Activated CD4-positive, alpha-beta memory T cell treated with anti-CD3 and anti-CD28 coated beads for 36 hours (primary cell): ENCODE measurements around the gene PRR22. TPM values are rescaled to one million over a fixed set of nuclear protein-coding genes. Genes with fewer than 3 reads are reported as not detected.
A peak's percentile ranks its signal among the peaks of the same experiment; 100 is the strongest.
"Not testable (repeated sequence)": the region's sequence is repeated elsewhere in the genome, so short reads cannot be mapped to it uniquely, and the experiment has no call there.

Source experiments
- CTCF ChIA-PET: fragments of 350-600 bp; sonication (Branson Sonifier 250); formaldehyde crosslinking; loops from one replicate; lab custom pipeline; 2021; ENCODE audit warnings: antibody characterized with exemption, inconsistent platforms; lab: Charles Lee
- POLR2A ChIA-PET: fragments of 350-600 bp; sonication (Branson Sonifier 250); formaldehyde crosslinking; loops from one replicate; lab custom pipeline; 2021; ENCODE audit warnings: antibody characterized with exemption; lab: Charles Lee
- DNase-seq: peaks from one replicate; pipeline ENCODE4 v3.0.0-alpha.2; 2020
- H3K27ac Mint-ChIP-seq: one replicate; pipeline ENCODE4 v1.8.0; 2021; ENCODE audit warnings: mixed read lengths
- H3K27me3 Mint-ChIP-seq: one replicate; pipeline ENCODE4 v1.8.0; 2021; ENCODE audit warnings: mixed read lengths
- H3K36me3 Mint-ChIP-seq: one replicate; pipeline ENCODE4 v1.8.0; 2021; ENCODE audit warnings: mixed read lengths
- H3K4me1 Mint-ChIP-seq: one replicate; pipeline ENCODE4 v1.8.0; 2021; ENCODE audit warnings: low read depth, mixed read lengths
- H3K4me3 Mint-ChIP-seq: one replicate; pipeline ENCODE4 v1.8.0; 2021; ENCODE audit warnings: mild to moderate bottlenecking, mixed read lengths
- H3K9me3 Mint-ChIP-seq: one replicate; pipeline ENCODE4 v1.8.0; 2021; ENCODE audit warnings: mixed read lengths
- intact Hi-C: fragments of 100-400 bp; cut with micrococcal nuclease; formaldehyde crosslinking; loops from one replicate; pipeline ENCODE4 v1.15.1; 2023
- total RNA-seq, 2 experiments: library from RNA; stranded (reverse); gene quantifications; one replicate each; pipeline ENCODE4 v1.2.3, GENCODE V29; 2021

Gene PRR22
- total RNA-seq, 2 experiments from 2014 or later, result 2.2 to 2.6 TPM

DNA sequence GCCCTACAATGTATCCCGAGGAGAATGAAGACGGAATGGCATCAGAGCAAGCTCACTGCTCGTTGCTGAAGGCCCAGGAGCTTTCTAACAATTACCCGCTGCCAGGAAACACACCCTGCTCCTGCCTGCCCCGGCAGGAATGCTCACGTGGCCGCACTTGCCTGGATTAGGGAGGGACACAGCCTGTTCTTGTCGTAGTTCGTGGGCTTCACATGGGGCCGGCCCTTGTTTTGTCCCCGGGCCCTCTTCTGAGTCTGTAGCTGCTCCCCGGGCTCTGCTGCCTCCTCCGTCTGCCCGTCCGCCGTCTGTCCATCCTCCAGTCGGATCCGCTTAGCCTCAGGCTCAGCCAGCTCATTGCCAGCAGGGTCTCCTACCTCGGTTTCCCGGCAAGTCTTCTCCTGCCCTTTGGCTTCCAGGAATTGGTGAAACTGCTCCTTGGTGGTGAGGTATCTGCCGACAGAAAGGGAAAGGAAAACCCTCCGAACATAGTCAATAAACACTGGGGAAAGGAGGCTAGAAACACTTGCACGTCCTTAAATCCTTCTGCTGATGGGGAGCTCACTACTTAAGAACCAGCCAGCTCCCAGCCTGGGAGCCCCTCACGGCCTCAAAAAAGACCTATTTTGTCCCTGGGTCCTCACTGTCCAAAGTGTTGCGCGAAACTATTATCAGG is 5.5 kb upstream of the PRR22 start:
- no peak for DNase-seq

DNA sequence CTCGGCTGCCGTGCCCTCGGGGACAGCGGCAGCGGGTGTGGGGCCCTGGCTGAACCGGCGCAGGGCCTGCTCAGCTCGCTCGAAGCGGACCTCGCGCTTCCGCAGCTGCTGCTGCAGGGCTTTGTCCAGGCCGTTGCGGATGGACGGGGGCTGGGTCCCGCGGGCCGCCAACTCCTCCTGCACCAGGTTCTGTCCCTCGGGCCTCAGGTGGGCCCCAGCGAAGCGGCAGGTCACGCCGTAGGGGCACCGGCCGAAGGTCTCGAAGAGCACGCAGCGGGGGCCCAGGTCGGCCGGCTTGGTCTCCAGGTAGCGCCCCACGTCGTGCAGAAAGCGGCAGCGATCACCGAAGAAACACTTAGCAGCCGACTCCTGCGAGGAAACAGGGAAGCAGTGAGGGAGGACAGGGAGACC is 4.8 kb upstream of the PRR22 start:
- ChIA-PET POLR2A (interaction anchor here (1.1 to 2.6 kb wide), 5 partner anchors 14 to 70 kb away, joined by 3 to 12 read pairs (median 3); partner anchors contain the start of genes CATSPERD and LONP1), CTCF (interaction anchor here (7.6 kb wide), 1 partner anchor 14 kb away, joined by 84 read pairs; the partner anchor contains the start of gene NRTN)
- Mint-ChIP-seq H3K4me3 (no peak overlapping the region), H3K27ac (no peak overlapping the region), H3K27me3 (no peaks in the 10 kb centered on the region), H3K4me1 (peaks cover 12% of the 10 kb centered on the region), H3K9me3 (no peaks in the 10 kb centered on the region), H3K36me3 (peaks cover 33% of the 10 kb centered on the region)
- intact Hi-C loops, result no loop called here
- no peak for DNase-seq

More for the DNA sequence above, 5.5 kb upstream of the PRR22 start:
- Mint-ChIP-seq H3K27ac (peak overlapping the region; percentile 100), H3K36me3 (peaks cover 33% of the 10 kb centered on the region), H3K4me1 (peaks cover 12% of the 10 kb centered on the region), H3K9me3 (no peaks in the 10 kb centered on the region), H3K4me3 (peak overlapping the region; percentile 100), H3K27me3 (no peaks in the 10 kb centered on the region)
- intact Hi-C loops, result loop anchor here (1.0 to 10.0 kb wide), 7 partner anchors 70 to 1275 kb away; partner anchors contain the start of genes CATSPERD, DPP9, LONP1 and MICOS13
- CTCF ChIA-PET, result interaction anchor here (0.5 to 7.6 kb wide), 3 partner anchors 14 to 327 kb away, joined by 4 to 84 read pairs (median 4); partner anchors contain the start of genes NRTN and VMAC
- POLR2A ChIA-PET, result interaction anchor here (1.2 to 2.6 kb wide), 6 partner anchors 11 to 113 kb away, joined by 3 to 12 read pairs (median 4); partner anchors contain the start of gene NDUFA11

DNA sequence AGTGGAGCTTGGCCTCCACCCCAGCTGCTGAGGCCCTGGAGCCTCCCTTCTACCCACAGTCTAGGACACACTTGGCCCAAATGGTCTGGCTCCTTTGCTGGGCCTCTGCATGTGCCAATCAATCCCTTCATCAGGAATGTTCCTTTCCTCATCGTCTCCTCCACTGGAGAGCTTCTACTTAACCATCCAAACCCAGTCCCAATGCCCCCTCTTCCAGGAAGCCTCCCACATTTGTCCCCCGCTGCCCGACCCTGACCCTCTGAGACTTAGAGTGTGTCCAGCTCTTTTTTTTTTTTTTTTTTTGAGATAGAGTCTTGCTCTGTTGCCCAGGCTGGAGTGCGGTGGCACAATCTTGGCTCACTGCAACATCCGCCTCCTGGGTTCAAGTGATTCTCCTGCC is 3.9 kb upstream of the PRR22 start:
- intact Hi-C loops, result no loop called here
- Mint-ChIP-seq H3K4me3 (no peak overlapping the region), H3K36me3 (peaks cover 35% of the 10 kb centered on the region), H3K9me3 (no peaks in the 10 kb centered on the region), H3K27ac (no peak overlapping the region), H3K27me3 (no peaks in the 10 kb centered on the region), H3K4me1 (peaks cover 9% of the 10 kb centered on the region)
- ChIA-PET CTCF (interaction anchor here (0.8 to 1.1 kb wide), 2 partner anchors 16 to 99 kb away, joined by 3 to 4 read pairs; partner anchors contain the start of gene RPL36), POLR2A (interaction anchor here (1.1 kb wide), 2 partner anchors 40 to 68 kb away, joined by 3 read pairs; partner anchors contain the start of genes CATSPERD and LONP1)
- no peak for DNase-seq

DNA sequence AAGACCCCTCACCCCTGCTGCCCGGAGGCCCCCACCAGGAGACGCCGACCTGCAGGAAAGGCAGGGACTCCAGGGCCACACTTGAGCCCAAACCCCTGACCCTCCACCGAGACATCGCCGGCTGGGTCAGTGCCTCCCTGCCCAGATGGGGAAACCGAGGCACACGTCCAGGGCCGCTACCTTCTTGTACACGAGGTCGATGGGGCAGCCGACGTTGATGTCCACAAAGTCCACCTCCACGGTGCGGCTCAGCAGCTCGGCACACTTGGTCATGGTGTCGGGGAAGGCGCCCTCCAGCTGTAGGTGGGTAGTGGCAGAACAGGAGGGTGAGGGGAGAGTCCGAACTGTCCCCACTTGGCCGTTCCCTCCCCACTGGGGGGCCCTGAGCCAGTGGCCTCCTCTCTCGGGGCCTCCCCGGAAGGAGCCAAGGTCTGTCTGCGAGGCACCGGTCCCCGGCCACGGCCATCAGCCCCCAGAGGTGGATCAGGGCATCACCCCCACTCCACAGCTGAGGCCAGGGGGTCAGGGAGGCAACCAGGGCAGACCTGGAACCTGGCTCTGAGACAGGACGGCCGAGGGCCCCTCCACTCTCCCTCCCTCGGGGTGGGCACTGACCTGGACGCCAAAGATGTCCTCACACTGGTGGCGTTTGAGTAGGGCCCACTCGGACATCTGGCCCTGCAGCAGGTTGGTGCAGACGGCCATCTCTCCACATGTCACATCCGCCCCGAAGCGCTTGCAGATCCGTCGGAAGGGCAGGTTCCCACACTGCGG is 3.0 kb upstream of the PRR22 start:
- ChIA-PET CTCF (interaction anchor here (1.1 kb wide), 1 partner anchor 16 kb away, joined by 4 read pairs; no protein-coding TSS in a partner anchor), POLR2A (no interaction called here)
- intact Hi-C loops, result no loop called here

DNA sequence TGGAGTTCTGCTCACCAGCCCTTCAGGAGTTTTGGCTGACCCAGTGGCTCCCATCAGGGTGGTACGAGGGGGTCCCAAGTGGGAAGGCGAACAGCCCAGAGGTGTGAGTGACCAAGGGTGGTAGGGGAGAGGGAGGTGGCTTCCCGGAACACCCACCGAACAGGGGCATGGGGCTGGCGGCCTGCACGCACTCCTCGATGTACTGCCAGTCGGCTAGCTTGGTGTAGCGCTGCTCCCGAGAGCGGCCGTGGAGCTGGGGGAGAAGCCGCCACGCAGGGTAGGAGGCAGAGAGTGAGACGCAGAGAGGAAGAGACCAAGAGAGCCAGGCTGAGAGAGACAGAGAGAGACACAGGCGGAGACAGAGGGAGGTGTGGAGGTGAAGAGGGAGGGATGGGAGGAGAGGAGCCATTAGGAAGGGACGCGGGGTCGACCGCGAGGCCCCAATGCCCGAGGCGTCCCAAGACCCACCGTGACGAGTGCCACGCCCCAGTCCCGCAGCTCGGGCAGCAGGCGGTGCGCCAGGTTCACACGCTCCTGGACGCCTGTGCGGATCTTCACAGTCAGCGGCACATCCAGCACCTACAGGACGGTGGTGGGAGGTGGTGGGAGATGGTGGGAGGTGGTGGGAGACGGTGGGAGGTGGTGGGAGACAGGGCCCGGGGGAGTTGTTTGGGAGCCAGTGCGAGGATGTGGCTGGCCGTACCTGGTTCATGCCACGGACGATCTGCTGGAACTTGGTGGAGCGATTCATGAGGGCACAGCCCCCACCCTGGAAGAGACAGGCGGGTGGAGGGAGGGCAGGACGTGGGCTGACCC is 2.3 kb upstream of the PRR22 start:
- H3K9me3 Mint-ChIP-seq, result no peaks in the 10 kb centered on the region
- intact Hi-C loops, result no loop called here
- peaks cover 9% of the 10 kb centered on the region for H3K4me1 Mint-ChIP-seq
- H3K36me3 Mint-ChIP-seq, result peaks cover 35% of the 10 kb centered on the region
- H3K27ac Mint-ChIP-seq, result no peak overlapping the region
- DNase-seq, result no peak
- H3K4me3 Mint-ChIP-seq, result no peak overlapping the region
- no peaks in the 10 kb centered on the region for H3K27me3 Mint-ChIP-seq
- CTCF ChIA-PET, result no interaction called here
- POLR2A ChIA-PET, result no interaction called here

More for the DNA sequence above, 3.0 kb upstream of the PRR22 start:
- Mint-ChIP-seq H3K9me3 (no peaks in the 10 kb centered on the region), H3K27me3 (no peaks in the 10 kb centered on the region), H3K4me1 (peaks cover 9% of the 10 kb centered on the region), H3K4me3 (no peak overlapping the region), H3K36me3 (peaks cover 35% of the 10 kb centered on the region), H3K27ac (no peak overlapping the region)
- DNase-seq, result no peak

DNA sequence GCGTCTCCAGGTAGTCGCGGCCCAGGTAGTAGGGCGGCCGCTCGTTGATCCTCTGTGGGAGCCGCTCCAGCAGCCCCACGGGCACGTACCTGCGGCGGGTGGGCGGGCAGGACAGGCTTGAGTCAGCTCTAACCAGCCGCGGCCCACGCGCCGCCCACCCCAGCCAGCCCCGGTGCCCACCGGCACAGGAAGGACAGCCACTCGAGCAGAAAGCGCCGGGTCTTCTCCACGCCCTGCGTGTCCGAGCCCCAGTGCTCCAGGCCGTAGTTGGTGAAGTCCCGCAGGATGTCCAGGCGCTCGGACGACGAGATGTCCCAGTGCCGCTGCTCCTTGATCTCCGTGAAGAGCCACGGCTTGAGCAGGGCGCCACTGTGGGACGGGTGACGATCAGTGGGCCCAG is 877 bp upstream of the PRR22 start:
- Mint-ChIP-seq H3K36me3 (peaks cover 31% of the 10 kb centered on the region), H3K4me1 (peaks cover 5% of the 10 kb centered on the region), H3K27me3 (no peaks in the 10 kb centered on the region), H3K9me3 (no peaks in the 10 kb centered on the region), H3K4me3 (no peak overlapping the region), H3K27ac (no peak overlapping the region)
- CTCF ChIA-PET, result no interaction called here
- POLR2A ChIA-PET, result no interaction called here
- intact Hi-C loops, result no loop called here
- no peak for DNase-seq

DNA sequence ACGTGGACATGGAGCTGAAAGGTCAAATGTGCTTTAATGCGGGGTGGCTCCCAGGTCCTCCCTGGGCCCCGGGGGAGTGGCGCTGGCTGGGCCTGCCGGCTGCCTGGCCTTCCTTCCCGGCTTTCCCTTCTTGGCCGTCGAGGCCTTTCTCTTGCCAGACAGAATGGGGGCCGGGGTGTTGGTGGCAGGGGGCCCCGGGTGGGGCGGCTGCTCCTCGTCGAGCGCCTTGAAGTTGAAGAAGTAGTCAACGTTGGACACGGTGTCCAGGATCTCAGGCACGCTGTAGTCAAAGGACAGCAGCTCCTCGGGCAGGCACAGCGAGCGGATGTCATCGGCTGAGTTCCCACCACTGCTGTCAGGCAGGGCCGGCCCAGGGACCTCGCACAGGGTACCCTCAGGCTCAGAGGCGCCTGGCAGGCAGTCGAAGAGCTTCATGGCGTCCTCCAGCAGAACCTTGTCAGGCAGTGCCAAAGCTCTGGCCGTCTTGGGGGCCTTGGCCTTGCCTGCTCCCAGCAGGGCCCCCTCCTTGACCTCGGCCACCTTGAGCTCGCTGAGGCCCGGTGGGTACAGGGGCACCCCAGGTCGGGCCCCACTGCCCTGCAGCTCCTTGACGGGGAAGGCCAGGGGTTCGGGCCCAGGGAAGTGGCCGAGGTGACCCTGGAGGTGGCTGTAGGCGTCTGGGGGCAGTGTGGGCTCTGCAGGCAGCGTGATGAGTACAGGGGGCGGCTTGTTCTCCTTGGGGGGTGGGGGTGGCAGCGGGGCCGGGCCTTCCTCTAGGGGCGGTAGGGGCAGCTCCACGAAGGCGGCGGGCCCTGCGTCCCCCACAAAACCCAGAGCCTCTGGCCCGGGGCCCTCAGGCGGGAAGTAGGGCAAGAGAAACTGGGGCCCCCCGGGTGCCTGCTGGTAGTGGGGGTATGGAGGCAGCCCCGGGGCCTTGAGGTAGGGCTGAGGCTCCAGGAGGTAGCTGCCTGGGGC is 1.3 kb downstream of the PRR22 start:
- Mint-ChIP-seq H3K4me3 (no peak overlapping the region), H3K9me3 (no peaks in the 10 kb centered on the region), H3K27ac (no peak overlapping the region), H3K4me1 (no peaks in the 10 kb centered on the region), H3K36me3 (peaks cover 19% of the 10 kb centered on the region), H3K27me3 (no peaks in the 10 kb centered on the region)
- intact Hi-C loops, result no loop called here
- CTCF ChIA-PET, result interaction anchor here (0.8 to 1.1 kb wide), 2 partner anchors 21 to 93 kb away, joined by 3 read pairs; no protein-coding TSS in a partner anchor
- POLR2A ChIA-PET, result interaction anchor here (0.7 kb wide), 1 partner anchor 93 kb away, joined by 3 read pairs; the partner anchor contains the start of gene RPL36
- DNase-seq, result no peak

DNA sequence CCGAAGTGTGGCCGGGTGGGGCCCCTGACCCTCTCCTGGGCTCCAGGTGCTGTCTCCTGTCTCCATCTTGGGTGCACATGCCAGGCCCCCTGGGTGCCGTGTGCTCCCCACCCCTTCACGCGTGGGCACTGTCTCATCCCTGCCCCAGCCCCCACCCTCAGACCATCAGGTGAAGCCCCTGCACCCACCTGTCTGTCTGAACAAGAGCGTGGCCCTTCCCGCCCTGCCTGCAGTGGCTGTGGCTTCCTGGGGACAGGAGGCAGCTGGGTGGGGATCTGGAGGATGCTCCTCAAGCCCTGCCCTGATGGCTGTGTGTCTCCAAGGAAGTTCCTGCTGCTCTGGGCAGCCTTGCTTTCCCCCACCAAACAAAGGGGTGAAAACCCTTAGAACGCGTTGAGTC is 2.2 kb downstream of the PRR22 start:
- CTCF ChIA-PET, result no interaction called here
- Mint-ChIP-seq H3K27me3 (no peaks in the 10 kb centered on the region), H3K27ac (no peak overlapping the region), H3K36me3 (peaks cover 16% of the 10 kb centered on the region), H3K9me3 (no peaks in the 10 kb centered on the region), H3K4me3 (no peak overlapping the region), H3K4me1 (no peaks in the 10 kb centered on the region)
- POLR2A ChIA-PET, result no interaction called here
- no peak for DNase-seq
- intact Hi-C loops, result no loop called here

DNA sequence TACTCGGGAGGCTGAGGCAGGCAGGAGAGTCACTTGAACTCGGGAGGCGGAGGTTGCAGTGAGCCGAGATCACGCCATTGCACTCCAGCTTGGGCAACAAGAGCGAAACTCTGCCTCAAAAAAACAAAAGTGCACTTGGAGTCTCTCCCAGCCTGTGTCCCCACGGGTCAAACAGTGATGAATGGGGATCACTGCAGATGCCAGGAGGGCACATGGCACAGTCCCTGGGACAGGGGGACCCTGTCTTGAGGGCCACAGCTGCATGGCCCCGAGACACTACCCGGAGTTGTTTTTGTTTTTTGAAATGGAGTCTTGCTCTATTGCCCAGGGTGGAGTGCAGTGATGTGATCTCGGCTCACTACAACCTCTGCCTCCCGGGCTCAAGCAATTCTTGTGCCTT is 3.6 kb downstream of the PRR22 start:
- intact Hi-C loops, H3K27ac Mint-ChIP-seq, H3K4me1 Mint-ChIP-seq, H3K27me3 Mint-ChIP-seq, H3K4me3 Mint-ChIP-seq, DNase-seq, H3K9me3 Mint-ChIP-seq, H3K36me3 Mint-ChIP-seq: not testable (repeated sequence)
- ChIA-PET POLR2A (interaction anchor here (0.6 kb wide), 1 partner anchor 55 kb away, joined by 3 read pairs; no protein-coding TSS in a partner anchor), CTCF (interaction anchor here (2.4 kb wide), 1 partner anchor 23 kb away, joined by 10 read pairs; no protein-coding TSS in a partner anchor)

DNA sequence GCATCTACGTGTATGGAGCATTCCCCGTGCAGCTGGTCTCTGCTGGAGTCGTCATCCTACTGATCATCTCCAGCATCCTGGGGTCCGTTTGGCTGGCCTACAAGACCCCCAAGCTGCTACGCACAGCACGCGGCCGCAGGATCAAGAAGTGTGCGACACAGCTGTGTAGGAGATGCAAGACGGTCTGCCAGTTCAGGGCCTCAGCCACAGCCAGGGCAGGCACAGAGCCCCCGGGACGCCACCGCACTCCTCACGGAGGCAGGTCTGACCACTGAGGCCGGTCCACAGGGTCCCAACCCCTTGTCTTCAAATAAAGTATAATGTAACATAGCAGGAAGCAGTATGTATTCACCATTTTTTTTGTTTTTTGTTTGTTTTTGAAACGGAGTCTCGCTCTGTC is 6.1 kb downstream of the PRR22 start:
- ChIA-PET POLR2A (no interaction called here), CTCF (interaction anchor here (0.7 kb wide), 1 partner anchor 227 kb away, joined by 4 read pairs; no protein-coding TSS in a partner anchor)
- H3K27me3 Mint-ChIP-seq, result no peaks in the 10 kb centered on the region
- no peaks in the 10 kb centered on the region for H3K36me3 Mint-ChIP-seq
- intact Hi-C loops, result no loop called here
- no peak for DNase-seq
- no peaks in the 10 kb centered on the region for H3K4me1 Mint-ChIP-seq
- no peak overlapping the region for H3K27ac Mint-ChIP-seq
- H3K4me3 Mint-ChIP-seq, result no peak overlapping the region
- no peaks in the 10 kb centered on the region for H3K9me3 Mint-ChIP-seq
